ENCODE data around the gene ULBP1.
A peak's percentile ranks its signal among the peaks of the same experiment; 100 is the strongest.
"Not testable (repeated sequence)": the region's sequence is repeated elsewhere in the genome, so short reads cannot be mapped to it uniquely, and the experiment has no call there.

Gene ULBP1

GRCh38 chr6:149925253-149925973 lies 38.3 kb upstream of the ULBP1 start:
- Mint-ChIP-seq H3K4me3 (peak overlapping the region; percentile 57), H3K27ac (no peak overlapping the region)
- no peak for ATAC-seq

DNA sequence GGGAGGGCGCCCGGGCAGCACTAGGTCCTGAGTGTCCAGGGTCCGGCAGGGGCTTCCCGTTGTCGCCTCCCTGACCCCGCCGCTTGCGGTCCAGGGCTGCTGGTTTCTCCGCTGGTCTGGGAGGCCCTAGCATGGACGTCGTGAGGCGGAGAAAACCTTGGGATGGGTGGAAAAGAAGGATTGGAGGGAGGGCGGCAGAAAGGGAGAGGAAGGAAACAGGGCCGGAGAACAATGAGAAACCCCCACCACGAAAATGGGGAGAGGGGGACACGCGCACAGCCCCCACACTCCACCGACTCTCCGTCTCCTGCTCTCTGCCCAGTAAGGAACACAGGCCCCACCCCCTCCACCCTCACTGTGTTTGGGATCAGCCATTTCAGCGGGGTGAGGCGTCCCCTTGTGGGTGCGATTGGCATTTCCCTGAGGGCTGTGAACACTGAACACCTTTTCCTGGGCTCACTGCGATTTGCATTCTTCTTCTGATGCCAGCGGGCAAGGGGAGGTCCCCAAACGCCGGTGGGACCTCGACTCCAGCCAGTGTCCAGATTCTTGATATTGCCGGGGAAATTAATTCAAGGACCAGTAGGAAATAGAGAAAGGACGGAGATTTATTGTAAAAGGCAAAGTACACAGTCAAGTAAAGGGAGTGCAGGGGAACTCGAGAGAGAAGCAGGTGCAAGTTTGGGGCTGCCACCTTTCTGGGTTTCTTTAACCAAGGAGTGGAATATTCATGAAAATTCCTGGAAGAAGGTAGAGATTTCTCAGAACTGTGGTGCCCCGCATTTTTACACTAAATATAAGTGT lies 37.6 kb upstream of the ULBP1 start:
- no peaks in the 10 kb centered on the region for H3K36me3 Mint-ChIP-seq
- peaks cover 35% of the 10 kb centered on the region for H3K4me1 Mint-ChIP-seq
- peaks cover 98% of the 10 kb centered on the region for H3K27me3 Mint-ChIP-seq
- H3K4me3 Mint-ChIP-seq = peak overlapping the region; percentile 57
- peak; percentile 82 for ATAC-seq
- no peak overlapping the region for H3K27ac Mint-ChIP-seq
- no peaks in the 10 kb centered on the region for H3K9me3 Mint-ChIP-seq

More at GRCh38 chr6:149925253-149925973, 38.3 kb upstream of the ULBP1 start:
- peaks cover 35% of the 10 kb centered on the region for H3K4me1 Mint-ChIP-seq
- peaks cover 98% of the 10 kb centered on the region for H3K27me3 Mint-ChIP-seq
- H3K36me3 Mint-ChIP-seq = no peaks in the 10 kb centered on the region
- H3K9me3 Mint-ChIP-seq = no peaks in the 10 kb centered on the region

DNA sequence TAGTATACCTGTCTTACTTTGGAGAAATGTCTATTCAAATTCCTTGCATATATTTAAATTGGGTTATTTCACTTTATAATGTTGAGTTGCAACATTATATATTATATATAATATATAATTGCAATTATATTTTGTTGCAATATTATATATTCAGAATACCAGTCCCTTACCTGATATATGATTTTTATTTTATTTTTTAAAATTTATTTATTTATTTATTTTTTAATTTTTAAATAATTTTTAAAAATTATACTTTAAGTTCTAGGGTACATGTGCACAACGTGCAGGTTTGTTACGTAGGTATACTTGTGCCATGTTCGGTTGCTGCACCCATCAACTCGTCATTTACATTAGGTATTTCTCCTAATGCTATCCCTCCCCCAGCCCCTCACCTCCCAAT lies 36.7 kb upstream of the ULBP1 start:
- not testable (repeated sequence) for H3K4me3 Mint-ChIP-seq, H3K36me3 Mint-ChIP-seq, H3K9me3 Mint-ChIP-seq, H3K27ac Mint-ChIP-seq, ATAC-seq
- peaks cover 98% of the 10 kb centered on the region for H3K27me3 Mint-ChIP-seq
- peaks cover 33% of the 10 kb centered on the region for H3K4me1 Mint-ChIP-seq

GRCh38 chr6:149929422-149929821 lies 34.3 kb upstream of the ULBP1 start:
- ATAC-seq = no peak
- H3K9me3 Mint-ChIP-seq = no peaks in the 10 kb centered on the region
- H3K36me3 Mint-ChIP-seq = no peaks in the 10 kb centered on the region
- H3K4me3 Mint-ChIP-seq = no peak overlapping the region
- peaks cover 94% of the 10 kb centered on the region for H3K27me3 Mint-ChIP-seq
- H3K27ac Mint-ChIP-seq = no peak overlapping the region
- H3K4me1 Mint-ChIP-seq = peaks cover 18% of the 10 kb centered on the region

DNA sequence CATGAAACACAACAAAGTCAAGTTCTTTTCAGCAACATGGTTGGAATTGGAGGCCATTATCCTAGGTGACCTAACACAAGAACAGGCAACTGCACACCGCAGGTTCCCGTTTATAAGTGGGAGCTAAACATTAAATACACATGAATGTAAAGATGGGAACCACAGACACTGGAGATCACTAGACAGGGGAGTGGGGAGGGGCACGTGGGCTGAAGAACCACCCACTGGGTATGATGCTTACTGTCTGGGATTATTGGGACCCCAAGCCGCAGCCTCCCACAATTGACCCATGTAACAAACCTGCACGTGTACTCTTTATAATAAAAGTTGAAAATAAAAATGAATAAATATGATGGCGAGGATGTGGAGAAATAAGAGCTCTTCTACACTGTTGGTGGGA lies 32.2 kb upstream of the ULBP1 start:
- Mint-ChIP-seq H3K9me3 (no peaks in the 10 kb centered on the region), H3K27ac (no peak overlapping the region), H3K4me1 (peaks cover 6% of the 10 kb centered on the region), H3K4me3 (no peak overlapping the region), H3K36me3 (no peaks in the 10 kb centered on the region), H3K27me3 (peaks cover 94% of the 10 kb centered on the region)
- ATAC-seq = no peak

- H3K4me1 Mint-ChIP-seq = peaks cover 12% of the 10 kb centered on the region
- H3K36me3 Mint-ChIP-seq = no peaks in the 10 kb centered on the region
- H3K27me3 Mint-ChIP-seq = peaks cover 96% of the 10 kb centered on the region
- ATAC-seq = no peak
- no peak overlapping the region for H3K27ac Mint-ChIP-seq
- H3K9me3 Mint-ChIP-seq = no peaks in the 10 kb centered on the region
- H3K4me3 Mint-ChIP-seq = no peak overlapping the region
Observed at GRCh38 chr6:149933036-149933435, 30.7 kb upstream of the ULBP1 start.

DNA sequence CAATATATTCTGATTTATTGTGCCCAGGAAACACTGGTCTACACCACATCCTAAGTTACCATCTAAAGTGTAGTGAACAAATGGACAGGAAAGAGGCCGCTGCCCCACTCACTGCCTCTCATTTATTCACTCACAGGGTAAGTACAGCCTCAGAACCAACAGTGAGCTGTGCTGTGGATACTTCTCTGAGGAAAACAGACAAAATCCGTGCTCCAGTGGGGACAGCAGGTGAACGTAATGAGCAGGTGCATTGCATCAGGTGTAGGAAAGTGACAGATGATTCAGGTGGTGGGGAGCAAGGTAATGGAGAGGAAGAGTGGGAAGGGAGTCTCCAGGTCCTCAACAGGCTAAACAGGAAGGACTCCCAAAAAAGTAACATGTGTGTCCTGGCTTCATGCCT lies 30.3 kb upstream of the ULBP1 start:
- ATAC-seq = no peak

DNA sequence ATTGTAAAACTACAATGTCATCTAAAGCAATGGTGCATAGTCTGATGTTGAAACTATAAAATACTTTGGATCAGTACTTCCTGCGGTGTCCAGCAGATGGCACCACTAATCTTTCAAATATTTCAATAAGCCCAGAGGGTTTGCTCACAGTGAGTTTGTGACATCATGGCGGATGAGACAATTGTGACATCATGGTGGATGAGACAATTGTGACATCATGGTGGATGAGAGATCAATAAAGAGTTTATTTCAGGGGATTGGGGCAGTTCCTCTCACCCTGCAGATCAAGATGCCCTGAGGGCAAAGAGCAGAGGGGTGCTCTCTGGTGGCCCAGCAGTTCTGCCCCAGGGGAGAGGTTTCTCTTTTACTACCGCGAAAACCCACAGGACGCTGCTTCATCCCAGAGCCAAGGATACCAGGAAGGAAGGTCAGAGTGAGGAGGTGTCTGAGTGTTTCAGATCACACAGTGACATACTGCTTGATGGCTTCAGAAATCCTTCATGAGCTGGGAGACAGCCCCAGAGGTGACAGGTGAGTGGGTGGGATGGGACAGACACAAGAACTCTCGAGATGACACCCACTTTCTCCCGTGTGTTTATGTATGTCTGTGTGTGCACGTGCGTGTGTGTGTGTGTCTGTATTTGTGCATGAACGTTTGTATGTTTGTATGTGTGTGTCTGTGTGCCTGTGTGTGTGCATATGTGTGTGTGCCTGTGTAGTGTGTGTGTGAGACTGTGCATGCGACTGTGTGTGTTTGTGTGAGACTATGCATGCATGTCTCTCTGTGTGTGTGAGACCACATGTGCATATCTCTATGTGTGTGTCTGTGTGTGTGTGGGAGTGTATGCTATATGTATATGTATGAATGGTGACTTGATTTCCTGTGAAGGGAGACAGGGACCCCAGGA lies 29.2 kb upstream of the ULBP1 start:
- Mint-ChIP-seq H3K4me1 (peaks cover 26% of the 10 kb centered on the region), H3K36me3 (no peaks in the 10 kb centered on the region), H3K9me3 (no peaks in the 10 kb centered on the region), H3K27ac (no peak overlapping the region), H3K27me3 (peaks cover 96% of the 10 kb centered on the region), H3K4me3 (no peak overlapping the region)
- peak; percentile 54 for ATAC-seq

More for the DNA sequence above, 30.3 kb upstream of the ULBP1 start:
- H3K36me3 Mint-ChIP-seq = no peaks in the 10 kb centered on the region
- peaks cover 96% of the 10 kb centered on the region for H3K27me3 Mint-ChIP-seq
- no peaks in the 10 kb centered on the region for H3K9me3 Mint-ChIP-seq
- H3K4me1 Mint-ChIP-seq = peaks cover 16% of the 10 kb centered on the region
- H3K4me3 Mint-ChIP-seq = no peak overlapping the region
- H3K27ac Mint-ChIP-seq = no peak overlapping the region

DNA sequence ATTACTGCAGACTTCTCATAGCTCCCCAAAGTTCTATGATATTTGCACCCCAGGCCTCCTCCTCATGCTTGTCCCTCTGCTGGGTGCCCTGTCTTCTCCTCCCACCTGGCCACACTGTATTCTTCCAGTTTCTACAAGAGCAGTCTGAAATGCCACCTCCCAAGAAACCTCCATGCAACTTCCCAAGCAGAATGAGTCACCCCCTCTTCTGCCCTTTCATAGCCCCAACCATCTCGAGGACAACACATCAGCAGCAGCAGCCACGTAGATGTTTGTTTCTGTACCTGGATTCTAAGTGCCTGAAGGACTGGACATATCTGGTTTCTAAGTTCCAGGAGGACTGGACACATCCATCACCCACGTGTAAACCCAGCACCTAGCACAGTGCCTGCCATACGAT lies 28.5 kb upstream of the ULBP1 start:
- Mint-ChIP-seq H3K27ac (no peak overlapping the region), H3K27me3 (peaks cover 96% of the 10 kb centered on the region), H3K36me3 (no peaks in the 10 kb centered on the region), H3K4me1 (peaks cover 34% of the 10 kb centered on the region), H3K9me3 (no peaks in the 10 kb centered on the region), H3K4me3 (no peak overlapping the region)
- ATAC-seq = no peak

DNA sequence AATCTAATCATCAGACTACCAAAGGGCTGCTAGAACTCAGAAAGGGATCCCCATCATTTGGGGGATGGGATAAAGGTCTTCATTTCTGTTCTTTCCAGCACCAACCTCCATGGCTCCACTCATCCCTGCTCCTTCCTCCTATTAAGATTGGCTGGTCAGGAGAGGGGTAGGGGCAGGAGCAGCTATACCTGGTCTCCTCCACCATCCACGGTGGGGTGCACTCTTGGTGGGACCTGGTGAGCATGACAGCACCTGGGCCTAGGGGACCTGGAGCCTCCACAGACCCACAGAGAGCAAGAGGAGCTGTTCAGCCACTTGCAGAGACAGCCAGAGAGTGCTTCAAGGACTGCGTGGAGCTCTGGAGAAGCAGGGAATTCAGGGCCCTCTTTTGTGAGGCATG lies 28.1 kb upstream of the ULBP1 start:
- peaks cover 96% of the 10 kb centered on the region for H3K27me3 Mint-ChIP-seq
- H3K4me1 Mint-ChIP-seq = peaks cover 34% of the 10 kb centered on the region
- H3K36me3 Mint-ChIP-seq = no peaks in the 10 kb centered on the region
- H3K27ac Mint-ChIP-seq = no peak overlapping the region
- ATAC-seq = no peak
- H3K4me3 Mint-ChIP-seq = no peak overlapping the region
- no peaks in the 10 kb centered on the region for H3K9me3 Mint-ChIP-seq

DNA sequence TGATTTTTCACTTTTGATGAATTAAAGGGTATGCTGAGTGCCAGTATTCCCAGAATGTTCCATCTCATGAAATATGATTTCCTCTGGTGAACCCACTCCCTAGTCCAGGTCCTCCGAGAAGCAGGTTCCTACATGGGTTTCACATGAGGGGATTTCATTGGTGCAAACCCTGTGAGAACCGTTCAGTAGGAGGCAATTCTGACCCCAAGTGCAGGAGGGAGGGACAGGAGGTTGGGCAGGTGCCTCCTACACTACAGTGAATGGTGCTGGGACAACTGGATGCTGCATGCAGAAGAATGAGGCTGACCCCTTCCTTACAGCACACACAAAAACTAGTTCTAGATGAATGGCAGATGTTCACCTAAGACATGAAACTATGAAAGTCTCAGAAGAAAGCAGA lies 27.0 kb upstream of the ULBP1 start:
- H3K27me3 Mint-ChIP-seq = peaks cover 96% of the 10 kb centered on the region
- no peak overlapping the region for H3K4me3 Mint-ChIP-seq
- H3K36me3 Mint-ChIP-seq = no peaks in the 10 kb centered on the region
- no peaks in the 10 kb centered on the region for H3K9me3 Mint-ChIP-seq
- H3K27ac Mint-ChIP-seq = no peak overlapping the region
- H3K4me1 Mint-ChIP-seq = peaks cover 40% of the 10 kb centered on the region
- no peak for ATAC-seq

- peak; percentile 52 for ATAC-seq
Observed at GRCh38 chr6:149938013-149938570, 25.7 kb upstream of the ULBP1 start.

GRCh38 chr6:149938571-149939355 lies 25.0 kb upstream of the ULBP1 start:
- Mint-ChIP-seq H3K36me3 (no peaks in the 10 kb centered on the region), H3K27me3 (peaks cover 95% of the 10 kb centered on the region), H3K4me1 (peaks cover 52% of the 10 kb centered on the region), H3K4me3 (peak overlapping the region; percentile 74), H3K9me3 (no peaks in the 10 kb centered on the region), H3K27ac (peak overlapping the region; percentile 79)
- ATAC-seq = peak; percentile 67

More at GRCh38 chr6:149938013-149938570, 25.7 kb upstream of the ULBP1 start:
- Mint-ChIP-seq H3K4me1 (peaks cover 52% of the 10 kb centered on the region), H3K27ac (peak overlapping the region; percentile 79), H3K4me3 (peak overlapping the region; percentile 74), H3K27me3 (peaks cover 98% of the 10 kb centered on the region)
- not testable (repeated sequence) for H3K9me3 Mint-ChIP-seq, H3K36me3 Mint-ChIP-seq

DNA sequence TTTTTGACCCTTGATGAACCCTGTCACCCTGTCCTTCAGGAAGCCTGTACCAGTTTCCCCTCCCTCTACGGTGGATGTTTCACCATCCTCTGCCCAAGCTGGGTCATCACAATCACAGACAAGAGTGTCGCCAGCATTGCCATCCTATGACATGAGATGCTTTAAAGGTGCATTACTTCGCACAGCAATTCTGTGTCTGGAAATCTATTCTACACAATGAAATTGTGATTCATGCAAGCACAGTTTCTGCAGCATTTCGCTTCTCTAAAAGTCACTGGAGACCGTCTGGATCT lies 24.4 kb upstream of the ULBP1 start:
- Mint-ChIP-seq H3K27me3 (peaks cover 92% of the 10 kb centered on the region), H3K27ac (peak overlapping the region; percentile 79), H3K4me1 (peaks cover 50% of the 10 kb centered on the region), H3K36me3 (no peaks in the 10 kb centered on the region), H3K4me3 (peak overlapping the region; percentile 74), H3K9me3 (no peaks in the 10 kb centered on the region)
- ATAC-seq = no peak

Data from stimulated activated memory B cell treated with anti-CD40 and anti-IgM and Interleukin-4, amounts not matched to agents 10 μg/mL and 1 μg/mL and 100 μg/mL, for 72 hours (primary cell).